Activated CD8-positive, alpha-beta memory T cell treated with anti-CD3 and anti-CD28 coated beads, Interleukin-2, amount 50 U/mL, for 4 hours (primary cell): ENCODE results near the gene PM20D2.

ENCODE experiments used
- DNase-seq: peaks from one replicate; pipeline ENCODE4 v3.0.0-alpha.2; 2020

Gene PM20D2

DNA sequence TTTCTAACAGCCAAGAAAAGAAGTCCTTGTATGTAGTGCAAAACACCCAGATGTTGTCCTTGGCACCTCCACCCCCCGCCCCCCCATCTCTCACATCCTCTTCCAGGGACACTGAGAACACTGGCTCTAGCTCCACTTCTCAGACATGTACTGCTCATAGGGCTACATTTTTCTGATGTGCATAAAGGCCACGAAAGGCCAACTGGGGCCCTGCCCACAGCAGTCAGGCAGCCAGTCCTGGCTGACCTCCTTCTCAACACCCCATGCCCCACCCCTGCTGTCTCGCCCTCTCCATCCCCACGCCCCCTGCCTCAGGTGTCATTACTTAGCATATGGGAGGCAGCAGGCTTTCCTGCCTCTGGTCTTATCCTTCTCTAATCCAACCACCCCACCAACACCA is 60.0 kb downstream of the PM20D2 start:
- DNase-seq = no peak

DNA sequence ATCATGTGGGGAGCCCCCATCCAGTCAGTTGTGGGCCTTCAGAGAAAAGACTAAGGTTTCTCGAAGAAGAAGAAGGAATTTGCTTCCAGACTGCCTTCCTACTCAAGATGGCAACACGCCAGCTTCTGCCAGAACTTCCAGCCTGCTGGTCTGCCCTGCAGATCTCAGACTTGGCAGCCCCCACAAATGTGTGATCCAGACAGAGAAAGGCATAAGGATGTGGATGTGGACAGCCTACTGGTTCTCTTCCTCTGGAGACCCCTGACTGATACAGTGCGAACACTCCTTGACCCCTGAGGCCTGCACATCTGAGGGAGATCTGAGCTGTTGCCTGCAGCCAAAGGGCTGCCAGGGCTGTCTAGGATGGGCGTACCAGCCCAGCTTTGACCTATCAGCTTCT is 62.7 kb downstream of the PM20D2 start:
- no peak for DNase-seq

- DNase-seq = no peak
These were observed 63.6 kb downstream of the PM20D2 start for GRCh38 chr6:89209457-89209856.

DNA sequence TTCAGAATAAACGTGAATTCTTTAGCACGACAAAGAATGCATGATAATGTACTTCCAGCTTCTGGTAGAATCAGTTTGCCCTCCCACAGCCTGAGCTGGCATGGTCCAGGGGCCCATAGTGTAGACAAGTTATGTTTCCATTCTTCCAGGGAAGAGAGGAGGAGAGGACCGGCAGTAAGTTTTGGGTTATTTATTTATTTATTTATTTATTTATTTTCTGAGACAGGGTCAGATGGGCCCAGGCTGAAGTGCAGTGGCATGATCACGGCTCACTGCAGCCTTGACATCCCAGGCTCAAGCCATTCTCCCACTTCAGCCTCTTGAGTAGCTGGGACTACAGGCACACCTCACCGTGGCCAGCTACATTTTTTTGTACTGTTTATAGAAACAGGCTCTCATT is 66.6 kb downstream of the PM20D2 start:
- no peak for DNase-seq

- DNase-seq = no peak
These were observed 68.3 kb downstream of the PM20D2 start for GRCh38 chr6:89214197-89214596.
